NCI-H146 (cell line): ENCODE results near the gene GALNT13.

Experiments
- DNase-seq: peaks from one replicate; lab custom pipeline; 2025; lab: John Stamatoyannopoulos, UW

The GALNT13 gene

GRCh38 chr2:154306266-154306970, 434.7 kb downstream of the GALNT13 start:
- DNase-seq: no peak

- DNase-seq: no peak
These were observed 435.3 kb downstream of the GALNT13 start for GRCh38 chr2:154307007-154307406.

GRCh38 chr2:154324601-154325000, 452.9 kb downstream of the GALNT13 start:
- no peak for DNase-seq

- DNase-seq: no peak
These were observed 457.8 kb downstream of the GALNT13 start for GRCh38 chr2:154329510-154329909.

- no peak for DNase-seq
These were observed 460.1 kb downstream of the GALNT13 start for GRCh38 chr2:154331784-154332183.

- DNase-seq: no peak
These were observed 464.5 kb downstream of the GALNT13 start for GRCh38 chr2:154336201-154336600.

GRCh38 chr2:154338352-154338967, 466.7 kb downstream of the GALNT13 start:
- DNase-seq: no peak

GRCh38 chr2:154343282-154343681, 471.6 kb downstream of the GALNT13 start:
- no peak for DNase-seq

- no peak for DNase-seq
These were observed 479.2 kb downstream of the GALNT13 start for GRCh38 chr2:154350911-154351310.

GRCh38 chr2:154361276-154361675, 489.6 kb downstream of the GALNT13 start:
- DNase-seq: no peak

GRCh38 chr2:154368153-154368552, 496.4 kb downstream of the GALNT13 start:
- no peak for DNase-seq

GRCh38 chr2:154370873-154371272, 499.2 kb downstream of the GALNT13 start:
- DNase-seq: peak; percentile 2

- DNase-seq: no peak
These were observed 502.7 kb downstream of the GALNT13 start for GRCh38 chr2:154374416-154374815.

- peak; percentile 73 for DNase-seq
These were observed 503.8 kb downstream of the GALNT13 start for GRCh38 chr2:154375579-154375931.

GRCh38 chr2:154381931-154382794, 510.4 kb downstream of the GALNT13 start:
- no peak for DNase-seq

GRCh38 chr2:154386186-154386585, 514.5 kb downstream of the GALNT13 start:
- DNase-seq: no peak

GRCh38 chr2:154391051-154391450, 519.3 kb downstream of the GALNT13 start:
- no peak for DNase-seq

- DNase-seq: no peak
These were observed 520.5 kb downstream of the GALNT13 start for GRCh38 chr2:154392256-154392655.

- no peak for DNase-seq
These were observed 522.9 kb downstream of the GALNT13 start for GRCh38 chr2:154394600-154394999.

GRCh38 chr2:154400563-154401290, 529.0 kb downstream of the GALNT13 start:
- no peak for DNase-seq

GRCh38 chr2:154402213-154402612, 530.5 kb downstream of the GALNT13 start:
- DNase-seq: peak; percentile 34

- DNase-seq: peak; percentile 47
These were observed 531.6 kb downstream of the GALNT13 start for GRCh38 chr2:154403242-154403790.
